OCI-M2 (cell line): Measurements from ENCODE around the gene MAGI2.

Experiments used
- DNase-seq: peaks from one replicate; lab custom pipeline; 2025; ENCODE audit not compliant: unreplicated experiment; lab: John Stamatoyannopoulos, UW

The MAGI2 gene

GRCh38 chr7:79308192-79308591 lies 145.3 kb downstream of the MAGI2 start:
- DNase-seq = no peak

GRCh38 chr7:79307376-79307775 lies 146.1 kb downstream of the MAGI2 start:
- DNase-seq = no peak

- no peak for DNase-seq
Observed at GRCh38 chr7:79304711-79305110, 148.8 kb downstream of the MAGI2 start.

GRCh38 chr7:79302293-79302692 lies 151.2 kb downstream of the MAGI2 start:
- no peak for DNase-seq

GRCh38 chr7:79301419-79301818 lies 152.0 kb downstream of the MAGI2 start:
- DNase-seq = no peak

GRCh38 chr7:79300573-79300972 lies 152.9 kb downstream of the MAGI2 start:
- no peak for DNase-seq

- DNase-seq = no peak
Observed at GRCh38 chr7:79298145-79298760, 155.2 kb downstream of the MAGI2 start.

- no peak for DNase-seq
Observed at GRCh38 chr7:79296553-79297320, 156.7 kb downstream of the MAGI2 start.

GRCh38 chr7:79293655-79294142 lies 159.8 kb downstream of the MAGI2 start:
- DNase-seq = no peak

GRCh38 chr7:79292834-79293233 lies 160.6 kb downstream of the MAGI2 start:
- DNase-seq = no peak

GRCh38 chr7:79291498-79291865 lies 162.0 kb downstream of the MAGI2 start:
- DNase-seq = no peak

- no peak for DNase-seq
Observed at GRCh38 chr7:79290841-79291497, 162.5 kb downstream of the MAGI2 start.

GRCh38 chr7:79290398-79290797 lies 163.1 kb downstream of the MAGI2 start:
- no peak for DNase-seq

- no peak for DNase-seq
Observed at GRCh38 chr7:79288655-79289054, 164.8 kb downstream of the MAGI2 start.

- no peak for DNase-seq
Observed at GRCh38 chr7:79287981-79288380, 165.5 kb downstream of the MAGI2 start.

- no peak for DNase-seq
Observed at GRCh38 chr7:79286181-79286580, 167.3 kb downstream of the MAGI2 start.

GRCh38 chr7:79285756-79286155 lies 167.7 kb downstream of the MAGI2 start:
- no peak for DNase-seq

- DNase-seq = no peak
Observed at GRCh38 chr7:79284211-79284610, 169.3 kb downstream of the MAGI2 start.

GRCh38 chr7:79282882-79283602 lies 170.4 kb downstream of the MAGI2 start:
- DNase-seq = no peak

- DNase-seq = no peak
Observed at GRCh38 chr7:79282070-79282694, 171.3 kb downstream of the MAGI2 start.

GRCh38 chr7:79281426-79281825 lies 172.0 kb downstream of the MAGI2 start:
- DNase-seq = no peak
